H1 (cell line): ENCODE measurements around the gene NUP210. TPM values are rescaled to one million over a fixed set of nuclear protein-coding genes. Genes with fewer than 3 reads are reported as not detected.

Experiments
- ATF3 ChIP-seq: IDR thresholded peaks from 2 replicates; pipeline ENCODE4 v1.6.1; 2011; ENCODE audit warnings: low read depth, mild to moderate bottlenecking, low read length; ENCODE audit not compliant: insufficient read depth
- polyA plus RNA-seq, 7 experiments: library from polyadenylated mRNA; depleted of rRNA in 3 of 7; stranded (reverse) in 5 of 7; unstranded in 2 of 7; fragments of >200 nt in 5 of 7; fragments of 200-250 nt in 2 of 7; gene quantifications; 1 replicate in 5 of 7; 2 replicates in 1 of 7; 4 replicates in 1 of 7; pipeline versions ENCODE4 v1.2.1 to v1.2.3, GENCODE V29; 2011 to 2013; ENCODE audit warnings: missing spikeins in 2 of 7, mixed read lengths in 2 of 7
- total RNA-seq: library from RNA; stranded (reverse); fragmentation: NEBNext Ultra II Directional; extraction: Animal tissue kit (Norgen Biotek cat#: 25700); gene quantifications from 2 replicates; pipeline ENCODE4 v1.2.1, GENCODE V29; 2021

Gene NUP210
- total and polyA plus RNA-seq, 2 of the 8 experiments (the other 6 are each of a cell fraction or from before 2014, with no cell fraction given): 51.0 to 53.7 TPM

GRCh38 chr3:13393427-13394360 is 26.4 kb downstream of the NUP210 start (continued):
- no peak for TF ChIP-seq ATF3
- TF ChIP-seq, all 59 proteins: peak for 0
